CD14-positive monocyte (primary cell): ENCODE data around the gene PDE11A. TPM values are rescaled to one million over a fixed set of nuclear protein-coding genes. Genes with fewer than 3 reads are reported as not detected.

ENCODE experiments used
- DNase-seq, 3 donors: peaks; one replicate each; pipeline ENCODE4 v3.0.0-alpha.2; 2011 to 2022
- H2AFZ ChIP-seq: 2 replicates; pipeline ENCODE4 v1.6.0; 2012; ENCODE audit warnings: mild to moderate bottlenecking, low read depth, low read length, inconsistent platforms; ENCODE audit not compliant: insufficient read depth, poor library complexity, severe bottlenecking
- H3K27ac ChIP-seq, 2 donors: 1 replicate in 1 of 2; 2 replicates in 1 of 2; pipeline ENCODE4 v1.5.1; 2012 to 2013; ENCODE audit warnings: low read length in 2 of 2, control low read depth in 1 of 2, inconsistent platforms in 1 of 2, low read depth in 1 of 2, mild to moderate bottlenecking in 1 of 2
- H3K27me3 ChIP-seq, 2 donors: one replicate each; pipeline versions ENCODE4 v1.6.0 to v1.6.1; 2011 to 2013; ENCODE audit warnings: low read length in 2 of 2; ENCODE audit not compliant: control insufficient read depth in 2 of 2, insufficient read depth in 2 of 2
- H3K36me3 ChIP-seq, 2 donors: replicated peaks in 1 of 2; 1 replicate in 1 of 2; 2 replicates in 1 of 2; pipeline versions ENCODE4 v1.5.1 to v1.6.1; 2012 to 2013; ENCODE audit warnings: low read length in 2 of 2, control low read depth in 1 of 2, inconsistent platforms in 1 of 2, mild to moderate bottlenecking in 1 of 2; ENCODE audit not compliant: insufficient read depth in 2 of 2, control insufficient read depth in 1 of 2
- H3K4me1 ChIP-seq, 2 donors: 1 replicate in 1 of 2; 2 replicates in 1 of 2; pipeline versions ENCODE4 v1.5.1 to v1.6.1; 2012 to 2013; ENCODE audit warnings: low read length in 2 of 2, control low read depth in 1 of 2, inconsistent platforms in 1 of 2, mild to moderate bottlenecking in 1 of 2, moderate library complexity in 1 of 2; ENCODE audit not compliant: insufficient read depth in 2 of 2, control insufficient read depth in 1 of 2
- H3K4me2 ChIP-seq: replicated peaks from 2 replicates; pipeline ENCODE3; 2012; ENCODE audit warnings: low read length, moderate library complexity, mild to moderate bottlenecking; ENCODE audit not compliant: poor library complexity, severe bottlenecking; ENCODE audit errors: extremely low read depth
- H3K4me3 ChIP-seq, 3 experiments: fragments of 200-600 bp in 1 of 3; sonication (generic) in 1 of 3; replicated peaks in 1 of 3; 1 replicate in 2 of 3; 2 replicates in 1 of 3; pipeline ENCODE4 v1.5.1; 2011 to 2013; ENCODE audit warnings: low read length in 3 of 3, mild to moderate bottlenecking in 3 of 3, control low read depth in 2 of 3, low read depth in 2 of 3, inconsistent platforms in 1 of 3, moderate library complexity in 1 of 3
- H3K79me2 ChIP-seq: 2 replicates; pipeline ENCODE4 v1.6.0; 2012; ENCODE audit warnings: mild to moderate bottlenecking, control low read depth, inconsistent platforms, low read length, moderate library complexity; ENCODE audit not compliant: insufficient read depth
- H3K9ac ChIP-seq: 2 replicates; pipeline ENCODE4 v1.6.0; 2017; ENCODE audit warnings: low read length, mild to moderate bottlenecking; ENCODE audit not compliant: insufficient read depth, poor library complexity, severe bottlenecking
- H3K9me3 ChIP-seq, 2 donors: replicated peaks in 1 of 2; 1 replicate in 1 of 2; 2 replicates in 1 of 2; pipeline versions ENCODE4 v1.5.1 to v1.6.1; 2012 to 2013; ENCODE audit warnings: low read length in 2 of 2, control low read depth in 1 of 2; ENCODE audit not compliant: control insufficient read depth in 1 of 2, insufficient read depth in 1 of 2
- H4K20me1 ChIP-seq: 2 replicates; pipeline ENCODE4 v1.6.0; 2012; ENCODE audit warnings: mild to moderate bottlenecking, low read length, control low read depth, moderate library complexity; ENCODE audit not compliant: insufficient read depth
- H3K27ac Mint-ChIP-seq, 7 donors: one replicate each; pipeline ENCODE4 v1.8.0; 2020; ENCODE audit warnings: mild to moderate bottlenecking in 7 of 7, mixed read lengths in 7 of 7, moderate library complexity in 6 of 7, inconsistent platforms in 2 of 7
- H3K27me3 Mint-ChIP-seq, 3 donors: one replicate each; pipeline ENCODE4 v1.8.0; 2021 to 2022; ENCODE audit warnings: low read depth in 3 of 3, mild to moderate bottlenecking in 3 of 3, mixed read lengths in 3 of 3, moderate library complexity in 3 of 3, inconsistent platforms in 1 of 3
- H3K36me3 Mint-ChIP-seq, 2 donors: one replicate each; pipeline ENCODE4 v1.8.0; 2020; ENCODE audit warnings: mixed read lengths in 2 of 2, inconsistent platforms in 1 of 2, mild to moderate bottlenecking in 1 of 2
- H3K4me1 Mint-ChIP-seq: one replicate; pipeline ENCODE4 v1.8.0; 2020; ENCODE audit warnings: mild to moderate bottlenecking, mixed read lengths
- H3K4me3 Mint-ChIP-seq, 2 donors: one replicate each; pipeline ENCODE4 v1.8.0; 2020; ENCODE audit warnings: mild to moderate bottlenecking in 2 of 2, mixed read lengths in 2 of 2, moderate library complexity in 1 of 2
- H3K9me3 Mint-ChIP-seq, 7 donors: one replicate each; pipeline ENCODE4 v1.8.0; 2020 to 2022; ENCODE audit warnings: mixed read lengths in 7 of 7, mild to moderate bottlenecking in 6 of 7, moderate library complexity in 6 of 7, inconsistent platforms in 2 of 7
- CTCF ChIP-seq: fragments of 200-600 bp; IDR thresholded peaks from one replicate; pipeline ENCODE4 v1.8.0; 2022; ENCODE audit warnings: antibody characterized with exemption, mild to moderate bottlenecking
- WGBS: methylation state at CpG from one replicate; pipeline ENCODE4 v1.1.5; 2013; ENCODE audit warnings: missing lambda C conversion rate; ENCODE audit not compliant: insufficient coverage; 5-methylcytosine and 5-hydroxymethylcytosine counted together
- intact Hi-C, 2 donors: fragments of 100-400 bp; cut with micrococcal nuclease; formaldehyde crosslinking; loops; one replicate each; pipeline versions ENCODE4 v1.15.0 to v1.15.1; 2023
- polyA plus RNA-seq, 3 donors: library from polyadenylated mRNA; depleted of rRNA in 1 of 3; unstranded in 2 of 3; stranded (reverse) in 1 of 3; fragments of 300-500 nt in 2 of 3; fragments of >200 nt in 1 of 3; fragmentation: Illumina TruSeq in 2 of 3; gene quantifications; 1 replicate in 2 of 3; 2 replicates in 1 of 3; pipeline ENCODE4 v1.2.3, GENCODE V29; 2012 to 2021

The PDE11A gene
- polyA plus RNA-seq, 3 donors: not detected

GRCh38 chr2:177682006-177682405 is 390.6 kb downstream of the PDE11A start:
- H3K79me2 ChIP-seq: no peaks in the 10 kb centered on the region
- intact Hi-C loops: no loop called here
- WGBS: no CpG with 5 or more reads among the region's 2 CpGs
- H4K20me1 ChIP-seq: no peaks in the 10 kb centered on the region
- no peak for TF ChIP-seq CTCF
- no peak overlapping the region for H3K27ac Mint-ChIP-seq
- H3K27me3 ChIP-seq: no peaks in the 10 kb centered on the region
- peaks cover 0 to 3% (median 0%) of the 10 kb centered on the region in 7 donors for H3K9me3 Mint-ChIP-seq
- no peak overlapping the region for H3K9ac ChIP-seq
- no peaks in the 10 kb centered on the region for H3K9me3 ChIP-seq
- no peak overlapping the region for H3K4me2 ChIP-seq
- H3K36me3 ChIP-seq: no peaks in the 10 kb centered on the region
- DNase-seq: no peak
- no peak overlapping the region for H2AFZ ChIP-seq
- no peaks in the 10 kb centered on the region for H3K4me1 Mint-ChIP-seq
- H3K4me1 ChIP-seq: no peaks in the 10 kb centered on the region
- H3K36me3 Mint-ChIP-seq: no peaks in the 10 kb centered on the region
- H3K27ac ChIP-seq: no peak overlapping the region
- peaks cover 0 to 4% (median 3%) of the 10 kb centered on the region in 3 donors for H3K27me3 Mint-ChIP-seq
- H3K4me3 ChIP-seq: no peak overlapping the region
- H3K4me3 Mint-ChIP-seq: no peak overlapping the region

GRCh38 chr2:177680866-177681712 is 391.5 kb downstream of the PDE11A start:
- no peak overlapping the region for H3K4me3 Mint-ChIP-seq
- Histone ChIP-seq H2AFZ (no peak overlapping the region), H4K20me1 (no peaks in the 10 kb centered on the region), H3K4me3 (no peak overlapping the region), H3K4me2 (no peak overlapping the region), H3K79me2 (no peaks in the 10 kb centered on the region), H3K9ac (no peak overlapping the region), H3K4me1 (no peaks in the 10 kb centered on the region), H3K36me3 (no peaks in the 10 kb centered on the region), H3K27me3 (no peaks in the 10 kb centered on the region), H3K27ac (no peak overlapping the region), H3K9me3 (no peaks in the 10 kb centered on the region)
- peaks cover 0 to 4% (median 3%) of the 10 kb centered on the region in 3 donors for H3K27me3 Mint-ChIP-seq
- WGBS: 100% methylated on average over 1 of the region's 6 CpGs
- DNase-seq: no peak
- intact Hi-C loops: no loop called here
- H3K4me1 Mint-ChIP-seq: no peaks in the 10 kb centered on the region
- H3K27ac Mint-ChIP-seq: no peak overlapping the region
- H3K9me3 Mint-ChIP-seq: peaks cover 0 to 3% (median 0%) of the 10 kb centered on the region in 7 donors
- H3K36me3 Mint-ChIP-seq: no peaks in the 10 kb centered on the region
- no peak for TF ChIP-seq CTCF
